ENCODE data around the gene CYP17A1. TPM values are rescaled to one million over a fixed set of nuclear protein-coding genes. Genes with fewer than 3 reads are reported as not detected.

Gene CYP17A1
- polyA plus RNA-seq, 1 experiment: not detected

- Histone ChIP-seq H3K27ac (ENCODE audit: low read depth, low read length) (no peak overlapping the region), H3K9me3 (ENCODE audit: control insufficient read depth, insufficient read depth, low read length) (no peaks in the 10 kb centered on the region), H3K4me3 (ENCODE audit: low read depth, low read length) (no peak overlapping the region; the same call in 1 of the 2 replicates), H3K27me3 (ENCODE audit: control insufficient read depth, insufficient read depth, low read length) (no peaks in the 10 kb centered on the region)
- DNase-seq (ENCODE audit: low read depth, low spot score): no peak
- ChIA-PET CTCF (no interaction called here), POLR2A (no interaction called here)
- TF ChIP-seq CTCF (IDR thresholded peaks at IDR 0.05; ENCODE audit: low read depth, low read length): no peak
Observed at GRCh38 chr10:102870221-102870620, 33.0 kb upstream of the CYP17A1 start.

DNA sequence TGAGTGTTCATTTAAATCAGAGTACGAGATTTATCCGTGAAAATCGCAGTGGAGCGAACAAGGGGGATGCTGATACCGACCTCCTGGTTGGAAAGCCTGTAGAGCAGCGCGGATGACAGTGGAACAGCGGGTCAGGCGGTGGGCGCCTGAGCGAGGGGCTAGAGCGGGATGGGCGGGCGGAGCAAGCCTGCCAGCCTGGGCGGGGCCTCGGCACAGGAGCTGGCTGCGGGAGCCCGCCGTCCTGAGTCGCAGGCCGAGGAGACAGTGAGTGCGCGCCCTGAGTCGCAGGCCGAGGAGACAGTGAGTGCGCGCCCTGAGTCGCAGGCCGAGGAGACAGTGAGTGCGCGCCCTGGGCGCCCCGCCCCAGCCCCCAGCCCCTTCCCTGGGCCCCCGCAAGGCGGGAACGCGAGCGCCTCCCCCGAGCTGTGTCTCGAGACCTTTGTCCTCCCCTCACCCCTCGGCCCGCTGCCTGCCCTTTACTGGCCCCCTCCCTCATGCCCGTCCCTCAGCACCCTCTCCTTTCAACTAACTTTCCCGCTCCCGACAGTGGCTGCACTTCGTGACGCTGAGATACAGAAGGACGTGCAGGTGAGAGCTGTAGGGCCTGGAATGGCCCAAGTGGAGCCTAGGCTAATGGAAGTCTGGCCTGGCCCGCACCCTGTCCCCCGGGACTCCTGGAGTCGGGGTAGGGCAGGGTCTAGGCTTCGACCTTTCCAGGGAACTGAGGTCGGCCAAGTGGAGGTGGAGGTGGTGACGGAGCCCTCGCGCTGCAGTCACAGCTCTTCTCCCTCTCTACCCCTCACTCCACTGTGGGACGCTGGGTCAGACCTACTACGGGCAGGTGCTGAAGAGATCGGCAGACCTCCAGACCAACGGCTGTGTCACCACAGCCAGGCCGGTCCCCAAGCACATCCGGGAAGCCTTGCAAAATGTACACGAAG, 32.3 kb upstream of the CYP17A1 start, which contains the start of gene AS3MT:
AS3MT (plus strand) TSS at position 213 of the 941 bp plus-strand sequence; CDS start at position 336, 123 bp downstream.
- H3K27ac ChIP-seq (ENCODE audit: low read depth, low read length): no peak within 1 kb of the TSS
- ChIA-PET POLR2A (interaction anchor here (0.5 to 1.2 kb wide), 2 partner anchors 101 to 323 kb away, joined by 3 to 6 read pairs; partner anchors contain the start of gene NT5C2), CTCF (interaction anchor here (2.3 kb wide), 1 partner anchor 34 kb away, joined by 6 read pairs; no protein-coding TSS in a partner anchor)
- DNase-seq (ENCODE audit: low read depth, low spot score): no peak
- peak within 1 kb of the TSS; percentile 59 for H3K4me3 ChIP-seq (ENCODE audit: low read depth, low read length)
- H3K9me3 ChIP-seq (ENCODE audit: control insufficient read depth, insufficient read depth, low read length): no peaks in the 10 kb centered on the region
- TF ChIP-seq CTCF (IDR thresholded peaks at IDR 0.05; ENCODE audit: low read depth, low read length): no peak
- no peaks in the 10 kb centered on the region for H3K27me3 ChIP-seq (ENCODE audit: control insufficient read depth, insufficient read depth, low read length)

- ChIA-PET POLR2A (interaction anchor here (1.2 kb wide), 1 partner anchor 324 kb away, joined by 3 read pairs; the partner anchor contains the start of gene NT5C2), CTCF (interaction anchor here (2.3 kb wide), 1 partner anchor 33 kb away, joined by 6 read pairs; no protein-coding TSS in a partner anchor)
- no peak for TF ChIP-seq CTCF (IDR thresholded peaks at IDR 0.05; ENCODE audit: low read depth, low read length)
- Histone ChIP-seq H3K27me3 (ENCODE audit: control insufficient read depth, insufficient read depth, low read length) (no peaks in the 10 kb centered on the region), H3K4me3 (ENCODE audit: low read depth, low read length) (peak overlapping the region; percentile 59), H3K9me3 (ENCODE audit: control insufficient read depth, insufficient read depth, low read length) (no peaks in the 10 kb centered on the region), H3K27ac (ENCODE audit: low read depth, low read length) (no peak overlapping the region)
- DNase-seq (ENCODE audit: low read depth, low spot score): no peak
Observed at GRCh38 chr10:102868911-102869257, 31.7 kb upstream of the CYP17A1 start.

- H3K4me3 ChIP-seq (ENCODE audit: low read depth, low read length): no peak overlapping the region
- TF ChIP-seq CTCF (IDR thresholded peaks at IDR 0.05; ENCODE audit: low read depth, low read length): no peak
- ChIA-PET POLR2A (interaction anchor here (0.6 kb wide), 1 partner anchor 248 kb away, joined by 3 read pairs; no protein-coding TSS in a partner anchor), CTCF (interaction anchor here (1.4 kb wide), 1 partner anchor 36 kb away, joined by 7 read pairs; no protein-coding TSS in a partner anchor)
- H3K9me3 ChIP-seq (ENCODE audit: control insufficient read depth, insufficient read depth, low read length): no peaks in the 10 kb centered on the region
- no peak overlapping the region for H3K27ac ChIP-seq (ENCODE audit: low read depth, low read length)
- no peak for DNase-seq (ENCODE audit: low read depth, low spot score)
- no peaks in the 10 kb centered on the region for H3K27me3 ChIP-seq (ENCODE audit: control insufficient read depth, insufficient read depth, low read length)
Observed at GRCh38 chr10:102865620-102866019, 28.4 kb upstream of the CYP17A1 start.

- no peak for TF ChIP-seq CTCF (IDR thresholded peaks at IDR 0.05; ENCODE audit: low read depth, low read length)
- CTCF ChIA-PET: interaction anchor here (0.8 to 1.0 kb wide), 3 partner anchors 30 to 54 kb away, joined by 3 to 6 read pairs (median 5); partner anchors contain the start of gene CNNM2
Observed at GRCh38 chr10:102863660-102864059, 26.4 kb upstream of the CYP17A1 start.

More at GRCh38 chr10:102863660-102864059, 26.4 kb upstream of the CYP17A1 start:
- no peak for DNase-seq (ENCODE audit: low read depth, low spot score)
- Histone ChIP-seq H3K27me3 (ENCODE audit: control insufficient read depth, insufficient read depth, low read length) (no peaks in the 10 kb centered on the region), H3K27ac (ENCODE audit: low read depth, low read length) (no peak overlapping the region), H3K9me3 (ENCODE audit: control insufficient read depth, insufficient read depth, low read length) (no peaks in the 10 kb centered on the region), H3K4me3 (ENCODE audit: low read depth, low read length) (no peak overlapping the region)
- POLR2A ChIA-PET: no interaction called here
